ENCODE results near the gene SRGN.

GRCh38 chr10:69088801-69089501 lies 1.0 kb downstream of the SRGN start:
- TF ChIP-seq, protein P1, sequence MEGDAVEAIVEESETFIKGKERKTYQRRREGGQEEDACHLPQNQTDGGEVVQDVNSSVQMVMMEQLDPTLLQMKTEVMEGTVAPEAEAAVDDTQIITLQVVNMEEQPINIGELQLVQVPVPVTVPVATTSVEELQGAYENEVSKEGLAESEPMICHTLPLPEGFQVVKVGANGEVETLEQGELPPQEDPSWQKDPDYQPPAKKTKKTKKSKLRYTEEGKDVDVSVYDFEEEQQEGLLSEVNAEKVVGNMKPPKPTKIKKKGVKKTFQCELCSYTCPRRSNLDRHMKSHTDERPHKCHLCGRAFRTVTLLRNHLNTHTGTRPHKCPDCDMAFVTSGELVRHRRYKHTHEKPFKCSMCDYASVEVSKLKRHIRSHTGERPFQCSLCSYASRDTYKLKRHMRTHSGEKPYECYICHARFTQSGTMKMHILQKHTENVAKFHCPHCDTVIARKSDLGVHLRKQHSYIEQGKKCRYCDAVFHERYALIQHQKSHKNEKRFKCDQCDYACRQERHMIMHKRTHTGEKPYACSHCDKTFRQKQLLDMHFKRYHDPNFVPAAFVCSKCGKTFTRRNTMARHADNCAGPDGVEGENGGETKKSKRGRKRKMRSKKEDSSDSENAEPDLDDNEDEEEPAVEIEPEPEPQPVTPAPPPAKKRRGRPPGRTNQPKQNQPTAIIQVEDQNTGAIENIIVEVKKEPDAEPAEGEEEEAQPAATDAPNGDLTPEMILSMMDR (IDR thresholded peaks at IDR 0.05): no peak
- TF ChIP-seq EP300 (IDR thresholded peaks at IDR 0.05) (no peak), POLR2A (IDR thresholded peaks at IDR 0.05) (peak in 1 of 2 donors; percentile 44), POLR2AphosphoS5 (IDR thresholded peaks at IDR 0.05) (no peak)

All from suprapubic skin (tissue), 4 donors.